Measurements from ENCODE around the gene CFAP57.

DNA sequence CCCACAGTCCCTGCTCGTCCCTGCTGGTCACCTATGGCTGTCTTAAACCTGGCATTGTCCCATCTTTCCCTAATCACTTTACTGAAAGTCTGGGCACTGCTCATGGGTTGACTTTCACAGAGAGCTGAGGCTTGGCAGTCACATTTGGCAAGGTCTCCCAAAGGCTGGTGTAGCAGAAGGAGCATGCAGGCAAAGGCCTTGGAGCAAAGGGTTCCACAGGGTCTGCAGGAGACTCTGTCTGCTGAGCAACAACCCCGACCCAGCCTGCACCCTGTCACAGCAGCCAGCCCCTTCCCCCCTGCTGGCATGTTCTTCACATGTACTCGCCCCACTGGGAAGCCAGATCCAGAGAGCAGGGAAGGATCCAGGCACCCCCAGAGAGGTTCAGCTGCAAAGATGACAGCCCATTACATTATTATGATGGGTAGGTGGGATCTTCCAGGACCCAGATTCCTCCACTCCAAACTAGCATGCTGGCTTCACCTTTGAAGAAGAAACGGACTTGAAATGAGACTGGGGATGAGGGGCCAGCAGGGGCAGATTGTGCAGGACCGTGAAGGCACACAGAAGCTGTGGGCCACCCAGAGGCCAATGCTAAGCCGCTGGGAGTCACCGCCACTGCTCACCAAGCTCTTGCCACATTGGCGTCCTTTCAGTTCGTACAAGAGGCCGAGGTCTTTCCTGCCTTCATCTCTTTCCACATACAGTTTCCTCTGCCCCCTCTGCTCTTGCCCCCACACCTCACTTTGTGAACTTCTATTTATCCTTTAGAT, 83.5 kb downstream of the CFAP57 start:
- TF ChIP-seq, protein P1, sequence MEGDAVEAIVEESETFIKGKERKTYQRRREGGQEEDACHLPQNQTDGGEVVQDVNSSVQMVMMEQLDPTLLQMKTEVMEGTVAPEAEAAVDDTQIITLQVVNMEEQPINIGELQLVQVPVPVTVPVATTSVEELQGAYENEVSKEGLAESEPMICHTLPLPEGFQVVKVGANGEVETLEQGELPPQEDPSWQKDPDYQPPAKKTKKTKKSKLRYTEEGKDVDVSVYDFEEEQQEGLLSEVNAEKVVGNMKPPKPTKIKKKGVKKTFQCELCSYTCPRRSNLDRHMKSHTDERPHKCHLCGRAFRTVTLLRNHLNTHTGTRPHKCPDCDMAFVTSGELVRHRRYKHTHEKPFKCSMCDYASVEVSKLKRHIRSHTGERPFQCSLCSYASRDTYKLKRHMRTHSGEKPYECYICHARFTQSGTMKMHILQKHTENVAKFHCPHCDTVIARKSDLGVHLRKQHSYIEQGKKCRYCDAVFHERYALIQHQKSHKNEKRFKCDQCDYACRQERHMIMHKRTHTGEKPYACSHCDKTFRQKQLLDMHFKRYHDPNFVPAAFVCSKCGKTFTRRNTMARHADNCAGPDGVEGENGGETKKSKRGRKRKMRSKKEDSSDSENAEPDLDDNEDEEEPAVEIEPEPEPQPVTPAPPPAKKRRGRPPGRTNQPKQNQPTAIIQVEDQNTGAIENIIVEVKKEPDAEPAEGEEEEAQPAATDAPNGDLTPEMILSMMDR (IDR thresholded peaks at IDR 0.05): no peak
- TF ChIP-seq POLR2A (IDR thresholded peaks at IDR 0.05): no peak
